ENCODE results near the gene TSHZ2. TPM values are rescaled to one million over a fixed set of nuclear protein-coding genes. Genes with fewer than 3 reads are reported as not detected.

TSHZ2 gene
- total RNA-seq, 1 donor, result 3.6 TPM

- Histone ChIP-seq H3K27ac (ENCODE audit: low read depth, low read length) (no peak overlapping the region), H3K4me2 (ENCODE audit: insufficient read depth, low read length) (no peak overlapping the region), H3K79me2 (ENCODE audit: insufficient read depth, low read length) (no peaks in the 10 kb centered on the region), H2AFZ (ENCODE audit: low read length) (no peak overlapping the region), H4K20me1 (ENCODE audit: insufficient read depth, low read length) (no peaks in the 10 kb centered on the region), H3K4me3 (ENCODE audit: insufficient read depth, low read length) (no peak overlapping the region), H3K27me3 (ENCODE audit: insufficient read depth, low read length) (no peaks in the 10 kb centered on the region), H3K9me3 (ENCODE audit: low read depth, low read length) (no peaks in the 10 kb centered on the region), H3K36me3 (ENCODE audit: insufficient read depth, low read length) (no peaks in the 10 kb centered on the region), H3K4me1 (ENCODE audit: insufficient read depth, low read length) (no peaks in the 10 kb centered on the region)
- no peak for DNase-seq (ENCODE audit: insufficient read length, low spot score, missing footprints)
- TF ChIP-seq, protein P1, sequence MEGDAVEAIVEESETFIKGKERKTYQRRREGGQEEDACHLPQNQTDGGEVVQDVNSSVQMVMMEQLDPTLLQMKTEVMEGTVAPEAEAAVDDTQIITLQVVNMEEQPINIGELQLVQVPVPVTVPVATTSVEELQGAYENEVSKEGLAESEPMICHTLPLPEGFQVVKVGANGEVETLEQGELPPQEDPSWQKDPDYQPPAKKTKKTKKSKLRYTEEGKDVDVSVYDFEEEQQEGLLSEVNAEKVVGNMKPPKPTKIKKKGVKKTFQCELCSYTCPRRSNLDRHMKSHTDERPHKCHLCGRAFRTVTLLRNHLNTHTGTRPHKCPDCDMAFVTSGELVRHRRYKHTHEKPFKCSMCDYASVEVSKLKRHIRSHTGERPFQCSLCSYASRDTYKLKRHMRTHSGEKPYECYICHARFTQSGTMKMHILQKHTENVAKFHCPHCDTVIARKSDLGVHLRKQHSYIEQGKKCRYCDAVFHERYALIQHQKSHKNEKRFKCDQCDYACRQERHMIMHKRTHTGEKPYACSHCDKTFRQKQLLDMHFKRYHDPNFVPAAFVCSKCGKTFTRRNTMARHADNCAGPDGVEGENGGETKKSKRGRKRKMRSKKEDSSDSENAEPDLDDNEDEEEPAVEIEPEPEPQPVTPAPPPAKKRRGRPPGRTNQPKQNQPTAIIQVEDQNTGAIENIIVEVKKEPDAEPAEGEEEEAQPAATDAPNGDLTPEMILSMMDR (IDR thresholded peaks at IDR 0.05; ENCODE audit: extremely low read depth, low read depth, low read length), result no peak
Measured at GRCh38 chr20:53013847-53014246, 41.7 kb downstream of the TSHZ2 start.

DNA sequence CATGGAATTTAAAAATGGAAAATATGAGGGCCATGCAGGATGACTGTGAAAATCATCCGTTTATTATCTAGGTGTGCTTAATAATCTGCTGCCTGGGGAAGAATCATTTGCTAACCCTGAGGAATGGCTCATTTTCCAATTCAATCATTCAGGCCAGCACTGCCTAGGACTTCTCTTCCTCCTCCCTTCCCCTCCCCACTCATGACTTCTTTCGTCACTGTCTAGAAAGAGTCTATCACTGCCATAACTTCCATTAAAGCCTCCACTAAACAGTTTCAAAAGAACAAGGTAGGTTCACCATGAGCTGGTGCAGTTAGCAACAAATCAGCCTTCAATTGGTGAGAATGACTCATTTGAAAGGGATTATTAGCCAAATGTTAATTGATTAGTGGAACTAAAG is 43.9 kb downstream of the TSHZ2 start:
- DNase-seq (ENCODE audit: insufficient read length, low spot score, missing footprints), result no peak
- no peak overlapping the region for H2AFZ ChIP-seq (ENCODE audit: low read length)
- TF ChIP-seq, protein P1 (IDR thresholded peaks at IDR 0.05; ENCODE audit: extremely low read depth, low read depth, low read length), result no peak
- no peak overlapping the region for H3K27ac ChIP-seq (ENCODE audit: low read depth, low read length)
- H3K27me3 ChIP-seq (ENCODE audit: insufficient read depth, low read length), result no peaks in the 10 kb centered on the region
- no peaks in the 10 kb centered on the region for H3K4me1 ChIP-seq (ENCODE audit: insufficient read depth, low read length)
- H3K36me3 ChIP-seq (ENCODE audit: insufficient read depth, low read length), result no peaks in the 10 kb centered on the region
- no peaks in the 10 kb centered on the region for H3K79me2 ChIP-seq (ENCODE audit: insufficient read depth, low read length)
- no peak overlapping the region for H3K4me3 ChIP-seq (ENCODE audit: insufficient read depth, low read length)
- no peaks in the 10 kb centered on the region for H4K20me1 ChIP-seq (ENCODE audit: insufficient read depth, low read length)
- H3K4me2 ChIP-seq (ENCODE audit: insufficient read depth, low read length), result no peak overlapping the region
- H3K9me3 ChIP-seq (ENCODE audit: low read depth, low read length), result no peaks in the 10 kb centered on the region

DNA sequence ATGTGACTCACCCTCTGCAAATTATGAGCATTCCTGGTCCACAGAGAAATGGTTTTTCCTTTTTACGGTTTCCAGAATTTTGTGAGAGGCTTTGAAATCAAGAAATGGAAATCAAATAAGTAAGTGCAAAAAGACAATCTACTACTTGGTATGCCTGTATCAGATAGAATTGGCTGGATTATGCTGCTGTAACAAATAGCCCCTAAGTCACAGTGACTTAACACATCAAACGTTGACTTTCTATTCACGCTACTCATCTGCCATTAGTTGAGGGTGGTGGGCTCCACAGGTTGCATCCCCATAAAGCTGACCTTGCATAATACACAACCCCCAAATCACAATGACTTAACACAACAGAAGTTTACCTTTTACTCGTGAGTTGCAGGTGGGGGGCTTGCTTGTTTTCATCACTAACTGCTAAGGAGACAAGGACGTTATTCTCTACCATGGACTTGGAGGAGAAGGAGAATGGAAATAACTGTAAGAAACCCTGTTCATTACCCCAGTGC is 44.4 kb downstream of the TSHZ2 start:
- H3K27me3 ChIP-seq (ENCODE audit: insufficient read depth, low read length), result no peaks in the 10 kb centered on the region
- H3K4me3 ChIP-seq (ENCODE audit: insufficient read depth, low read length), result no peak overlapping the region
- no peaks in the 10 kb centered on the region for H3K4me1 ChIP-seq (ENCODE audit: insufficient read depth, low read length)
- H2AFZ ChIP-seq (ENCODE audit: low read length), result no peak overlapping the region
- H3K36me3 ChIP-seq (ENCODE audit: insufficient read depth, low read length), result no peaks in the 10 kb centered on the region
- H3K27ac ChIP-seq (ENCODE audit: low read depth, low read length), result no peak overlapping the region
- no peaks in the 10 kb centered on the region for H4K20me1 ChIP-seq (ENCODE audit: insufficient read depth, low read length)
- H3K79me2 ChIP-seq (ENCODE audit: insufficient read depth, low read length), result no peaks in the 10 kb centered on the region
- no peaks in the 10 kb centered on the region for H3K9me3 ChIP-seq (ENCODE audit: low read depth, low read length)
- H3K4me2 ChIP-seq (ENCODE audit: insufficient read depth, low read length), result no peak overlapping the region
- TF ChIP-seq, protein P1 (IDR thresholded peaks at IDR 0.05; ENCODE audit: extremely low read depth, low read depth, low read length), result no peak
- no peak for DNase-seq (ENCODE audit: insufficient read length, low spot score, missing footprints)

- Histone ChIP-seq H3K79me2 (ENCODE audit: insufficient read depth, low read length) (no peaks in the 10 kb centered on the region), H4K20me1 (ENCODE audit: insufficient read depth, low read length) (no peaks in the 10 kb centered on the region), H3K27me3 (ENCODE audit: insufficient read depth, low read length) (no peaks in the 10 kb centered on the region), H2AFZ (ENCODE audit: low read length) (no peak overlapping the region), H3K9me3 (ENCODE audit: low read depth, low read length) (no peaks in the 10 kb centered on the region), H3K4me2 (ENCODE audit: insufficient read depth, low read length) (no peak overlapping the region), H3K36me3 (ENCODE audit: insufficient read depth, low read length) (no peaks in the 10 kb centered on the region), H3K4me3 (ENCODE audit: insufficient read depth, low read length) (no peak overlapping the region), H3K4me1 (ENCODE audit: insufficient read depth, low read length) (no peaks in the 10 kb centered on the region), H3K27ac (ENCODE audit: low read depth, low read length) (no peak overlapping the region)
- TF ChIP-seq, protein P1 (IDR thresholded peaks at IDR 0.05; ENCODE audit: extremely low read depth, low read depth, low read length), result no peak
- no peak for DNase-seq (ENCODE audit: insufficient read length, low spot score, missing footprints)
Measured at GRCh38 chr20:53017206-53017605, 45.0 kb downstream of the TSHZ2 start.
